Mucosa of descending colon (tissue), 3 donors: Measurements from ENCODE around the gene FAM222B. TPM values are rescaled to one million over a fixed set of nuclear protein-coding genes. Genes with fewer than 3 reads are reported as not detected.

Experiments used
- ATAC-seq: fragments of 200-7000 bp; cut with Tn5 transposase; one replicate; pipeline ENCODE4 v1.9.1; 2020; ENCODE audit warnings: mild to moderate bottlenecking, moderate library complexity
- DNase-seq, 3 donors: peaks; one replicate each; pipeline ENCODE4 v3.0.0-alpha.2; 2020
- H3K36me3 ChIP-seq: fragments of 200-600 bp; one replicate; pipeline ENCODE4 v1.8.0; 2021; ENCODE audit warnings: low read depth, mild to moderate bottlenecking
- H3K4me1 ChIP-seq: fragments of 200-600 bp; one replicate; pipeline ENCODE4 v1.8.0; 2021; ENCODE audit warnings: low read depth, mild to moderate bottlenecking
- H3K4me3 ChIP-seq: fragments of 200-600 bp; one replicate; pipeline ENCODE4 v1.8.0; 2021; ENCODE audit warnings: mild to moderate bottlenecking
- H3K9me3 ChIP-seq: fragments of 200-600 bp; one replicate; pipeline ENCODE4 v1.8.0; 2021; ENCODE audit warnings: mild to moderate bottlenecking
- CTCF ChIP-seq: fragments of 200-600 bp; IDR thresholded peaks from one replicate; pipeline ENCODE4 v1.8.0; 2022; ENCODE audit warnings: antibody characterized with exemption, mild to moderate bottlenecking
- intact Hi-C, 2 donors: fragments of 100-400 bp; cut with DNase I in 1 of 2; cut with micrococcal nuclease in 1 of 2; formaldehyde crosslinking; loops; one replicate each; pipeline versions ENCODE4 v1.11.0 to v1.11.1; 2022; cut with DNase I, micrococcal nuclease
- total RNA-seq, 3 donors: library from RNA; stranded (reverse); fragmentation: NEBNext Ultra II Directional in 2 of 3; extraction: Animal tissue kit (Norgen Biotek cat#: 25700) in 2 of 3; gene quantifications; one replicate each; pipeline versions ENCODE4 v1.2.1 to v1.2.4, GENCODE V29; 2021 to 2023
- donor health status: DM: no; HTN: no; CAD: no; lungs with moderate emphysema.
- donor health status: DM: no; HTN: no; CAD: no.
- donor health status: DM: no; HTN: yes; CAD: no.

FAM222B gene
- total RNA-seq, 3 donors from 2014 or later = 25.3 to 40.0 (median 30.0) TPM

GRCh38 chr17:28827672-28828071 lies 14.9 kb downstream of the FAM222B start:
- ATAC-seq (no peak), DNase-seq (no peak)
- intact Hi-C loops = no loop called here
- Histone ChIP-seq H3K4me1 (no peaks in the 10 kb centered on the region), H3K4me3 (no peak overlapping the region), H3K9me3 (no peaks in the 10 kb centered on the region), H3K36me3 (no peaks in the 10 kb centered on the region)
- no peak for TF ChIP-seq CTCF

- Histone ChIP-seq H3K4me1 (no peaks in the 10 kb centered on the region), H3K4me3 (no peak overlapping the region), H3K9me3 (no peaks in the 10 kb centered on the region), H3K36me3 (no peaks in the 10 kb centered on the region)
- DNase-seq (no peak), ATAC-seq (no peak)
- no peak for TF ChIP-seq CTCF
- intact Hi-C loops = no loop called here
Measured at GRCh38 chr17:28819582-28819981, 23.0 kb downstream of the FAM222B start.

GRCh38 chr17:28818819-28819221 lies 23.8 kb downstream of the FAM222B start:
- H3K4me3 ChIP-seq = no peak overlapping the region
- ATAC-seq (no peak), DNase-seq (no peak)
- intact Hi-C loops = no loop called here
- no peak for TF ChIP-seq CTCF
- no peaks in the 10 kb centered on the region for H3K4me1 ChIP-seq
- H3K9me3 ChIP-seq = no peaks in the 10 kb centered on the region
- no peaks in the 10 kb centered on the region for H3K36me3 ChIP-seq

- intact Hi-C loops = no loop called here
- no peak for DNase-seq
- Histone ChIP-seq H3K9me3 (no peaks in the 10 kb centered on the region), H3K4me1 (no peaks in the 10 kb centered on the region), H3K4me3 (no peak overlapping the region), H3K36me3 (no peaks in the 10 kb centered on the region)
- no peak for ATAC-seq
- no peak for TF ChIP-seq CTCF
Measured at GRCh38 chr17:28816540-28816939, 26.1 kb downstream of the FAM222B start.

GRCh38 chr17:28812748-28813377 lies 29.7 kb downstream of the FAM222B start:
- DNase-seq = no peak

More at GRCh38 chr17:28812748-28813377, 29.7 kb downstream of the FAM222B start:
- Histone ChIP-seq H3K4me1 (peaks cover 24% of the 10 kb centered on the region), H3K4me3 (peak overlapping the region; percentile 63), H3K36me3 (no peaks in the 10 kb centered on the region), H3K9me3 (no peaks in the 10 kb centered on the region)
- peak; percentile 23 for ATAC-seq
- no peak for TF ChIP-seq CTCF
- intact Hi-C loops = no loop called here
